ENCODE results near the gene SLC39A8. TPM values are rescaled to one million over a fixed set of nuclear protein-coding genes. Genes with fewer than 3 reads are reported as not detected.
"Not testable (repeated sequence)": the region's sequence is repeated elsewhere in the genome, so short reads cannot be mapped to it uniquely, and the experiment has no call there.

The SLC39A8 gene
- total RNA-seq, 1 experiment from 2014 or later = 15.5 TPM

DNA sequence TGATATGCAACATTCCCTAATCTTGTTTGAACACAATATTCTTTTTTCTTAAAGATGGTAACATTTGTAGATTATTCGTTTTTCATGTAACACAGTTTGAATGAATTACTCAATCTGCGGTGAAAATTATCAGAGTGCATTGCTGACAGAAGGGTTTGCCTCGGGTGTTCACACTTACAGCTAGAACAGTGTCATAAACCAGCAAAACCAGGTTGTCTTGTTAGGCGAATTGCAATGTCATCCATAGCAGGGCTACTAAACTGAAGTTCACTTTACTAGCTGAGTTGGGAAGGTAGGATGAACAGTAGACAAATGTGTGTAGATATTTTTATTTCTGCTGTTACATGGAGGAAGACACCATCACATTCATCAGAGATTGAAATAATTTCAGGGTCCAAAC is 98.9 kb downstream of the SLC39A8 start:
- Histone ChIP-seq H3K4me1 (no peaks in the 10 kb centered on the region), H3K27me3 (replicated peaks; ENCODE audit: control insufficient read depth, insufficient read depth, low read length) (no peaks in the 10 kb centered on the region), H3K36me3 (ENCODE audit: control insufficient read depth, insufficient read depth, low read length) (no peaks in the 10 kb centered on the region), H3K9me3 (no peaks in the 10 kb centered on the region), H3K4me3 (ENCODE audit: low read depth, low read length) (no peak overlapping the region)
- no peak overlapping the region for H3K4me3 Mint-ChIP-seq (ENCODE audit: unreplicated experiment)
- ChIA-PET CTCF (no interaction called here), POLR2A (interaction anchor here (0.6 kb wide), 1 partner anchor 1170 kb away, joined by 4 read pairs; no protein-coding TSS in a partner anchor)
- no peak for TF ChIP-seq CTCF (IDR thresholded peaks at IDR 0.05; ENCODE audit: insufficient read depth in 1 of 2, low read depth in 1 of 2, low read length in 1 of 2, severe bottlenecking in 1 of 2, unreplicated experiment in 1 of 2)
- no peaks in the 10 kb centered on the region for H3K36me3 Mint-ChIP-seq (ENCODE audit: insufficient read depth, unreplicated experiment)
- BruUV-seq (replicated peaks) = no TSS peak
- no peaks in the 10 kb centered on the region for H3K27me3 Mint-ChIP-seq (ENCODE audit: insufficient read depth, unreplicated experiment)
- intact Hi-C loops (cut with micrococcal nuclease; ENCODE audit: unreplicated experiment) = no loop called here
- no peaks in the 10 kb centered on the region for H3K4me1 Mint-ChIP-seq (ENCODE audit: low read depth, unreplicated experiment)
- H3K9me3 Mint-ChIP-seq (ENCODE audit: unreplicated experiment) = peaks cover 10% of the 10 kb centered on the region
- DNase-seq = no peak
- no peak overlapping the region for H3K27ac Mint-ChIP-seq (ENCODE audit: unreplicated experiment)

DNA sequence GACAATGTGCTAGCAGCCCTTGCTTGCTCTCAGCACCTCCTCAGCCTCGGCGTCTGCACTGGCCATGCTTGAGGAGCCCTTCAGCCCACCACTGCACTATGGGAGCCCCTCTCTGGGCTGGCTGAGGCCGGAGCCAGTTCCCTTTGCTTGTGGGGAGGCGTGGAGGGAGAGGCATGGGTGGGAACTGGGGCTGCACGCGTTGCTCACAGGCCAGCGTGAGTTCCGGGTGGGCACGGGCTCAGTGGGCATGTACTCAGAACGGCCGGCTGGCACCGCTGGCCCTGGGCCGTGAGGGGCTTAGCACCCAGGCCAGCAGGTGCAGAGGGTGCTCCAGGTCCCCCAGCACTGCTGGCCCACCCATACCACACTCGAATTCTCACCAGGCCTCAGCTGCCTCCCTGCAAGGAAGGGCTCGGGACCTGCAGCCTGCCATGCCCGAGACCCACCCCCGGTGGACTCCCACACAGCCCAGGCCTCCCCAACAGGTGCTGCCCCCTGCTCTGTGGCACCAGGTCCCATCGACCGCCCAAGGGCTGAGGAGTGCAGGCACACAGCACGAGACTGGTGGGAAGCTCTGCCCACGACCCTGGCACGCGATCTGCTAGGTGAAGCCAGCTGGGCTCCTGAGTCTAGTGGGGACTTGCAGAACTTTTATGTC is 100.3 kb downstream of the SLC39A8 start:
- ChIA-PET POLR2A (no interaction called here), CTCF (no interaction called here)
- Histone ChIP-seq H3K9me3 (no peaks in the 10 kb centered on the region), H3K27me3 (replicated peaks; ENCODE audit: control insufficient read depth, insufficient read depth, low read length) (no peaks in the 10 kb centered on the region), H3K4me3 (ENCODE audit: low read depth, low read length) (no peak overlapping the region), H3K36me3 (ENCODE audit: control insufficient read depth, insufficient read depth, low read length) (no peaks in the 10 kb centered on the region), H3K4me1 (no peaks in the 10 kb centered on the region)
- BruUV-seq (replicated peaks) = no TSS peak
- TF ChIP-seq CTCF (IDR thresholded peaks at IDR 0.05; ENCODE audit: insufficient read depth in 1 of 2, low read depth in 1 of 2, low read length in 1 of 2, severe bottlenecking in 1 of 2, unreplicated experiment in 1 of 2) = no peak
- Mint-ChIP-seq H3K4me3 (ENCODE audit: unreplicated experiment) (no peak overlapping the region), H3K36me3 (ENCODE audit: insufficient read depth, unreplicated experiment) (no peaks in the 10 kb centered on the region), H3K27ac (ENCODE audit: unreplicated experiment) (no peak overlapping the region), H3K4me1 (ENCODE audit: low read depth, unreplicated experiment) (no peaks in the 10 kb centered on the region), H3K27me3 (ENCODE audit: insufficient read depth, unreplicated experiment) (no peaks in the 10 kb centered on the region), H3K9me3 (ENCODE audit: unreplicated experiment) (peaks cover 10% of the 10 kb centered on the region)
- no peak for DNase-seq
- intact Hi-C loops (cut with micrococcal nuclease; ENCODE audit: unreplicated experiment) = no loop called here

DNA sequence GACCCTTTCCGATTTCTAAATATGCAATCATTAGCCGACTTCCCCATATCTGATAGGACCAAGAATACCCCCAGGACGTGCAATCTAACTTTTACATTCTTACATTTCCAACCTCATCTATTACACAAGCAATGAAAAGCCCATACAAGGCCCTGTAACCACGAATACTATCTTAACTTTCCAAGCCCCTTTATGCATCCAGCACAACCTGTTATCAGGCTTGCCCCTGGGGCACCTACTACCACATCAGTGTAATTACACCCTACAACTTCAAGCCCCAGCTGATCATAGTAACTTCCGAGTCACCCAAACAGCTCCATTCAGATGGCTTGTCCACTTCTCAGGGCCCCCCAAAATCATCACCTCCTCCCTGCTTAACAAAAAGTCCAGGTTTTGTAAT is 102.0 kb downstream of the SLC39A8 start:
- POLR2A ChIA-PET = not testable (repeated sequence)

More for the DNA sequence above, 102.0 kb downstream of the SLC39A8 start:
- H3K4me3 Mint-ChIP-seq (ENCODE audit: unreplicated experiment); H3K27me3 ChIP-seq (replicated peaks; ENCODE audit: control insufficient read depth, insufficient read depth, low read length); H3K36me3 Mint-ChIP-seq (ENCODE audit: insufficient read depth, unreplicated experiment); H3K9me3 Mint-ChIP-seq (ENCODE audit: unreplicated experiment); H3K27me3 Mint-ChIP-seq (ENCODE audit: insufficient read depth, unreplicated experiment); H3K4me1 Mint-ChIP-seq (ENCODE audit: low read depth, unreplicated experiment); H3K36me3 ChIP-seq (ENCODE audit: control insufficient read depth, insufficient read depth, low read length); H3K9me3 ChIP-seq; H3K27ac Mint-ChIP-seq (ENCODE audit: unreplicated experiment); DNase-seq; H3K4me3 ChIP-seq (ENCODE audit: low read depth, low read length); intact Hi-C loops (cut with micrococcal nuclease; ENCODE audit: unreplicated experiment); H3K4me1 ChIP-seq; BruUV-seq (replicated peaks); CTCF ChIA-PET: not testable (repeated sequence)

Measured in Caco-2 (cell line).